DMS153 (cell line): ENCODE results near the gene CLIC3.
A peak's percentile ranks its signal among the peaks of the same experiment; 100 is the strongest.
"Not testable (repeated sequence)": the region's sequence is repeated elsewhere in the genome, so short reads cannot be mapped to it uniquely, and the experiment has no call there.

Experiments used
- DNase-seq: peaks from one replicate; lab custom pipeline; 2025; lab: John Stamatoyannopoulos, UW

CLIC3 gene

DNA sequence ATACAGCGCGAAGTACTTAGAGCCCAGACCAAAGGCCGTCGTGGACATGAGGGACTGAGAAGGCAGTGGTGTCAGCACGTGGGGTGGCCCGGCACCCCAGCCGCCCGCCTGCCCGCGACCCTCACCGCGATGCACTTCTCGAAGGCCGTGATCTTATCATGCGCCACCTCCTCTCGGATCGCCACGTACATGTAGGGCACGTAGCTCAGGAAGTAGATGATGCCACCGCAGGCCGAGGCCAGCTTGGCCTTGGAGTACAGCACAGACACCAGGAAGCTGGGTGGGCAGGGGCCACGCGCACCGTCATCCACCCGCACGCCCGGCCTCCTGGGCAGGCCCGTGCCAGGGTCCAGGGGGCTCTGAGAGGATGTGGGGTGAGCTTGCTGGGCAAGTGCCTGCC, 20.7 kb upstream of the CLIC3 start:
- DNase-seq, result no peak

- DNase-seq, result no peak
These were observed 20.1 kb upstream of the CLIC3 start for GRCh38 chr9:137016436-137016835.

DNA sequence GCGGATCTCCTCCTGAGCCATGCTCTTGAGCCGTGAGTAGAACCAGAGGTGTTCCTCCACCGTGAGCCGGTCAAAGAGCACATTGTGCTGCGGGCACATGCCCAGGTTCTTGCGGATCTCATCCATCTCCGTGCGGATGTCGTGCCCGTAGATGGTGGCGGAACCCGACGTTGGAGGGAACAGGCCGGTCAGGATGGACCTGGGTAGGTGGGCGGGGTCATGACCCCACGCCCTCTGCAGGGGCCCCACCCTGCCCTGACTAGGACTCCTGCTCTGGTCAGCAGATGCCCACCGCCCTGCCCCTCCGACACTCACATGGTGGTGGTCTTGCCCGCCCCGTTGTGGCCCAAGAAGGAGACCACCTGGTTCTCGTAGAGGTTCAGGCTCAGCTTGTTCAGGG, 19.6 kb upstream of the CLIC3 start:
- DNase-seq, result no peak

- no peak for DNase-seq
These were observed 19.2 kb upstream of the CLIC3 start for GRCh38 chr9:137015540-137015930.

GRCh38 chr9:137014776-137015539, 18.6 kb upstream of the CLIC3 start:
- no peak for DNase-seq

- no peak for DNase-seq
These were observed 17.8 kb upstream of the CLIC3 start for GRCh38 chr9:137014166-137014565.

DNA sequence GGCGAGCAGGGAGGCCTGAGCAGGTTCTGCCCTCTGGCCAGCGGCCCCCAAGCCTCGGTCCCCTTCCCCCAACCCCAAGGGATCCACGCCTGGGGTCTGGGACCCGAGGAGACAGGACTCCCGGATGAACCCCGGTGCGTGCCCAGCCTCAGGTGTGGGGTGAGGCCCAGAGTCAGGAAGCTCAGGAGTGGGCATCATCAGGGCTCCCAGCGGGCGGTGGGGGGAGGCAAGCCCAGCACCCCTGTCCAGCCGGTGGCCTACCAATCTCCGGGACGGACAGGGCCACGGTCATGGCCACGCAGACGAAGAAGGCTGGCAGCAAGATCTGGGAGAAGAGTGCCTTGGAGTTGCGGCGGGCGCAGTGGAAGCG, 17.2 kb upstream of the CLIC3 start:
- DNase-seq, result no peak

DNA sequence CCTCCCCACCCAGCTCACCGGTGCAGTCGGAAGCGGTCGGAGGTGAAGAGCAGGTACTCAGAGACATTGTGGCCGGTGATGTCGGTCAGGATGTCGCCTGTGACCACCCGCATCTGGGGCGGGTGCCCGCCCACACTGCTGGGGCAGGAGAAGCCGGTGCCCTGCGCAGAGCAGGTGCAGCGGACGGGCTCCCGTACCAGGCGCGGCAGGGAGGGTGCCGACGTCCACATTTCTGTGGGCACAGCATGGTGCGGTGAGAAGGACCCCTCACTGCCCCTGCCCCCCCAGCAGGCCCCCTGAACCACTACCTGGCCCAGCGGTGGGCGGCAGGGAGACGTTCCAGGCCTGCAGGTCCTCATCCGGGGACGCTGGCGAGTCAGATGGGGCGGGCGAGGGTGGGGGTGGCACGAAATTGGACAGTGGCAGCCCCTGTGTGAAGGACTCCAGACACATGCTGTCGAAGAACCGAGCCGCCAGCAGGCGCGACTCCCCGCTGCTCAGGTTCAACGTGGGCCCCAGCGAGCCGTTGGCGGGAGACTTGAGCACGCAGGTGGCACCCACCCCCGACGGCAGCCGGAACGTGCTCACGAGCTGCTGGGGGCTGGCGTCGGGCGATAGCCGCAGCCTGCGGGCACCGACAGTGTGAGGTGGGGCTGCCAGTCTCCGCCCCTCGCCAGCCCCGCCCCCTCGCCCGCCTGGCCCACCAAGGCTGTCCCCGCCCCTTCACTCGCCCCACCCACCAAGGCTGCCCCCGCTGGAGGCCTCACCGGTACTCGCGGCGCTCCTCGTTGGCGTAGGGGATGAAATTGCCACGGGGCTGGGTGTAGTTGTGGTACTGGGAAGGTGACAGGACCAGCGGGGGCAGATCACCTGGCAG, 16.6 kb upstream of the CLIC3 start:
- DNase-seq, result no peak

- no peak for DNase-seq
These were observed 15.7 kb upstream of the CLIC3 start for GRCh38 chr9:137011907-137012675.

DNA sequence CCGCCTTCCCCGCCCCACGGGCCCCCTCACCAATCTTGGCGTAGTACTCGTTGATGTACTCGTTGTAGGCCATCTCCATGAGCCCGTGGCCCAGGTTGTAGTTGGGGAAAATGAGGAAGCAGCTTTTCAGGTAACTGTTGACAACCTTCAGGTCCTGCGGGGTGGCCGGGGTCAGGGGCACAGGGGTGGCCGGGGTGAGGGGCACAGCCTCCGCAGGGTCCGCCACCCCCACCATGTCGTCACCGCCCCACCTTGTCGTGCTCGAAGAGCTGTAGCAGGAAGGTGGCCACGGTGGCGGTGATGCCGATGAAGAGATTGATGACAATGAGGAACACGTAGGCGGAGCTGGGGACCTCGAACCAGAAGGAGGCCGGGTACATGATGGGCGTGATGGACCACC, 14.8 kb upstream of the CLIC3 start:
- no peak for DNase-seq

- peak; percentile 34 for DNase-seq
These were observed 13.8 kb upstream of the CLIC3 start for GRCh38 chr9:137009938-137010732.

- DNase-seq, result no peak
These were observed 12.8 kb upstream of the CLIC3 start for GRCh38 chr9:137009217-137009616.

DNA sequence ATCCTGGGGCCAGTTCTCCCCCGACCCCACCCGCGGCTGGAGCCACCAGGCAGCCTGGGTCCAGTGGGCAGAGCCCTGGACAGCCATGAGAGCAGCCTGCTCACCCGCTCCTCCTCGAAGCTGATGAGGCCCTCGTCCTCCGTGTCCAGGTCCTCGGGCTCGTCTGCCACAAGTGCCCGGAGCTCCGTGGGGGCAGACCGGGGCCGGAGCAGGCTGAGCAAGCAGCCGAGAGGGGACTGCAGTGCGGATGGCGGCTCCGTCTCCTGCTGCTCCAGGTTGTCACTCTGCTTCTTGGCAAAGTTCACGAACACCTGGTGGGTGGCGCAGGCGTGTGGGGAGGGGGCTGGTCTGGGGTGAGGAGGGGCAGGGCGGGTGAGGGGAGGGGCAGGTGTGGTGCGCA, 11.9 kb upstream of the CLIC3 start:
- no peak for DNase-seq

- DNase-seq, result no peak
These were observed 11.5 kb upstream of the CLIC3 start for GRCh38 chr9:137007816-137008270.

GRCh38 chr9:137007108-137007815, 10.9 kb upstream of the CLIC3 start:
- DNase-seq, result no peak

- no peak for DNase-seq
These were observed 10.0 kb upstream of the CLIC3 start for GRCh38 chr9:137006116-137007003.

GRCh38 chr9:137004285-137004684, 7.9 kb upstream of the CLIC3 start:
- DNase-seq, result not testable (repeated sequence)

DNA sequence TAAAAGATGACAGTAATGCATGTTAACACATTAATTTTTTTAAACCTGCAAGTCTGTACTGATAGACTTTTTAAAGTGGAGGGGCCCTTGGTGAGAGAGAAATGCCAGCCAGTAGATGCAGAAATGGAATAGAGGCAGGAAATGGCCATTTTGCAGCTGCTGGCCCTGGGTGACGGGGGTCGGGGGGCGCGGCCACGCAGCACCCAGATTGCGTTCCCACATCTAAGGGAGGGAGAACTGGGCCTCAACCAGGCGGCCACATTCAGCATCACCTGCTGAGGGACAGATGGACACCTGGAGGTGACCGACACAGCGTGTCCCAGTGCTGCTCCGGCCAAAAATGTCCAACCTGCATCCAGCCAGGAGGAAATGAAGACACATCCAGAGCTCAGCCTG, 6.3 kb upstream of the CLIC3 start:
- no peak for DNase-seq

- no peak for DNase-seq
These were observed 5.7 kb upstream of the CLIC3 start for GRCh38 chr9:137001857-137002645.
